Tibial nerve (tissue), 4 donors: ENCODE data around the gene MECR.

Source experiments
- EP300 ChIP-seq, 2 donors: sonication (generic); formaldehyde crosslinking; IDR thresholded peaks; one replicate each; pipeline ENCODE4 v1.6.1; 2017; ENCODE audit warnings: antibody characterized with exemption in 2 of 2, mild to moderate bottlenecking in 1 of 2
- POLR2A ChIP-seq, 2 donors: fragments of 450-650 bp; IDR thresholded peaks; one replicate each; pipeline ENCODE4 v1.6.1; 2017; ENCODE audit warnings: antibody characterized with exemption in 2 of 2, mild to moderate bottlenecking in 2 of 2, moderate library complexity in 2 of 2
- TF ChIP-seq, protein P1 (sequence below), 5 experiments: fragments of 200-600 bp in 3 of 5; fragments of 450-650 bp in 2 of 5; sonication (generic) in 3 of 5; IDR thresholded peaks; one replicate each; pipeline ENCODE4 v1.5.1; 2016 to 2019; ENCODE audit warnings: antibody characterized with exemption in 5 of 5, mild to moderate bottlenecking in 3 of 5, moderate library complexity in 2 of 5

DNA sequence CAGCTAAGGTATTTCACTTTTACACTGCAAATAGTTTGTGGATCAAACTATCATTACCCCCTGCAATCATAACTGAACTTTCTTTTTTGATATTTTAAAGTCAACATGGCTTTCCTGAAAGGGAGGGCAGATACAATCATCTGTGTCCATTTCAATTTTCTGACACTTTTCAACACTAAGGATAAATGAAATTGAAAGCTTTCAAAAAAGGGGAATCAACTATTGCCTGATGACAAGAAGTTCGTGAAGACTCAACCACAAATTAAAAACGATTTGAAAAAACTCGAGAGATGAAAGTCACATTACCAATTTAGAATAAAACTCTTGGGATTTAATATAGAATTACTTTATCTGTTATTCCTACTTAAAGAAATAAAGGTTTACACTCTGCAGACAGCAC, 60.8 kb downstream of the MECR start:
- TF ChIP-seq, protein P1, sequence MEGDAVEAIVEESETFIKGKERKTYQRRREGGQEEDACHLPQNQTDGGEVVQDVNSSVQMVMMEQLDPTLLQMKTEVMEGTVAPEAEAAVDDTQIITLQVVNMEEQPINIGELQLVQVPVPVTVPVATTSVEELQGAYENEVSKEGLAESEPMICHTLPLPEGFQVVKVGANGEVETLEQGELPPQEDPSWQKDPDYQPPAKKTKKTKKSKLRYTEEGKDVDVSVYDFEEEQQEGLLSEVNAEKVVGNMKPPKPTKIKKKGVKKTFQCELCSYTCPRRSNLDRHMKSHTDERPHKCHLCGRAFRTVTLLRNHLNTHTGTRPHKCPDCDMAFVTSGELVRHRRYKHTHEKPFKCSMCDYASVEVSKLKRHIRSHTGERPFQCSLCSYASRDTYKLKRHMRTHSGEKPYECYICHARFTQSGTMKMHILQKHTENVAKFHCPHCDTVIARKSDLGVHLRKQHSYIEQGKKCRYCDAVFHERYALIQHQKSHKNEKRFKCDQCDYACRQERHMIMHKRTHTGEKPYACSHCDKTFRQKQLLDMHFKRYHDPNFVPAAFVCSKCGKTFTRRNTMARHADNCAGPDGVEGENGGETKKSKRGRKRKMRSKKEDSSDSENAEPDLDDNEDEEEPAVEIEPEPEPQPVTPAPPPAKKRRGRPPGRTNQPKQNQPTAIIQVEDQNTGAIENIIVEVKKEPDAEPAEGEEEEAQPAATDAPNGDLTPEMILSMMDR (IDR thresholded peaks at IDR 0.05): no peak
- TF ChIP-seq EP300 (IDR thresholded peaks at IDR 0.05): no peak
- no peak for TF ChIP-seq POLR2A (IDR thresholded peaks at IDR 0.05)
